Activated T-helper 1 cell treated with Interleukin-2 at 50 U/mL for 16 hours (primary cell): ENCODE results near the gene PLCG2.

Source experiments
- DNase-seq: peaks from one replicate; pipeline ENCODE4 v3.0.0-alpha.2; 2020; ENCODE audit warnings: low read depth

The PLCG2 gene

GRCh38 chr16:81816793-81817210 lies 37.7 kb downstream of the PLCG2 start:
- no peak for DNase-seq

GRCh38 chr16:81817296-81817695 lies 38.2 kb downstream of the PLCG2 start:
- no peak for DNase-seq

- DNase-seq: no peak
Measured at GRCh38 chr16:81817789-81818567, 38.9 kb downstream of the PLCG2 start.

GRCh38 chr16:81818568-81818896 lies 39.4 kb downstream of the PLCG2 start:
- no peak for DNase-seq

GRCh38 chr16:81818905-81819304 lies 39.8 kb downstream of the PLCG2 start:
- DNase-seq: no peak

- no peak for DNase-seq
Measured at GRCh38 chr16:81821436-81822128, 42.5 kb downstream of the PLCG2 start.

- DNase-seq: no peak
Measured at GRCh38 chr16:81823111-81823510, 44.0 kb downstream of the PLCG2 start.

- DNase-seq: no peak
Measured at GRCh38 chr16:81823734-81824133, 44.6 kb downstream of the PLCG2 start.

GRCh38 chr16:81826523-81826922 lies 47.4 kb downstream of the PLCG2 start:
- no peak for DNase-seq

- DNase-seq: no peak
Measured at GRCh38 chr16:81830845-81831540, 51.9 kb downstream of the PLCG2 start.

- DNase-seq: no peak
Measured at GRCh38 chr16:81831722-81832126, 52.6 kb downstream of the PLCG2 start.

- DNase-seq: no peak
Measured at GRCh38 chr16:81832801-81833547, 53.9 kb downstream of the PLCG2 start.

- no peak for DNase-seq
Measured at GRCh38 chr16:81833751-81834150, 54.7 kb downstream of the PLCG2 start.

- no peak for DNase-seq
Measured at GRCh38 chr16:81834868-81835267, 55.8 kb downstream of the PLCG2 start.

- DNase-seq: no peak
Measured at GRCh38 chr16:81836279-81837054, 57.4 kb downstream of the PLCG2 start.

GRCh38 chr16:81837312-81837751 lies 58.2 kb downstream of the PLCG2 start:
- no peak for DNase-seq

GRCh38 chr16:81838794-81839193 lies 59.7 kb downstream of the PLCG2 start:
- DNase-seq: no peak

GRCh38 chr16:81841722-81842121 lies 62.6 kb downstream of the PLCG2 start:
- DNase-seq: no peak

GRCh38 chr16:81842564-81843242 lies 63.6 kb downstream of the PLCG2 start:
- no peak for DNase-seq

- no peak for DNase-seq
Measured at GRCh38 chr16:81843243-81843582, 64.1 kb downstream of the PLCG2 start.

GRCh38 chr16:81843683-81844082 lies 64.6 kb downstream of the PLCG2 start:
- no peak for DNase-seq
